ENCODE measurements around the gene LRRC37B.
"Not testable (repeated sequence)": the region's sequence is repeated elsewhere in the genome, so short reads cannot be mapped to it uniquely, and the experiment has no call there.

Gene LRRC37B

GRCh38 chr17:32019228-32019627, 12.0 kb downstream of the LRRC37B start:
- POLR2A ChIA-PET, result interaction anchor here (0.6 kb wide), 1 partner anchor 120 kb away, joined by 3 read pairs; no protein-coding TSS in a partner anchor
- DNase-seq (ENCODE audit: extremely low spot score), result no peak
- TF ChIP-seq FOXA1 (IDR thresholded peaks at IDR 0.05) (no peak), FOXK2 (IDR thresholded peaks at IDR 0.05) (no peak), ARNT (IDR thresholded peaks at IDR 0.05) (no peak), ZNF384 (IDR thresholded peaks at IDR 0.05) (no peak), SUZ12 (IDR thresholded peaks at IDR 0.05) (no peak), NFRKB (IDR thresholded peaks at IDR 0.05) (no peak), SP1 (IDR thresholded peaks at IDR 0.05) (no peak), CTBP1 (IDR thresholded peaks at IDR 0.05; ENCODE audit: borderline replicate concordance) (no peak), HDGF (IDR thresholded peaks at IDR 0.05; ENCODE audit: borderline replicate concordance) (no peak), BHLHE40 (IDR thresholded peaks at IDR 0.05; ENCODE audit: borderline replicate concordance) (no peak), LEF1 (IDR thresholded peaks at IDR 0.05; ENCODE audit: borderline replicate concordance) (no peak), PKNOX1 (IDR thresholded peaks at IDR 0.05) (no peak), ELF4 (IDR thresholded peaks at IDR 0.05) (no peak), TARDBP (IDR thresholded peaks at IDR 0.05) (no peak), FOXM1 (IDR thresholded peaks at IDR 0.05; ENCODE audit: borderline replicate concordance) (no peak)
- CTCF ChIA-PET, result no interaction called here

GRCh38 chr17:32020943-32021614, 13.9 kb downstream of the LRRC37B start:
- ChIA-PET POLR2A (no interaction called here), CTCF (no interaction called here)
- no peak for DNase-seq (ENCODE audit: extremely low spot score)
- TF ChIP-seq ELF4 (IDR thresholded peaks at IDR 0.05), result no peak
- no peak for TF ChIP-seq FOXA1 (IDR thresholded peaks at IDR 0.05)
- no peak for TF ChIP-seq BHLHE40 (IDR thresholded peaks at IDR 0.05; ENCODE audit: borderline replicate concordance)
- TF ChIP-seq SUZ12 (IDR thresholded peaks at IDR 0.05), result no peak
- TF ChIP-seq SP1 (IDR thresholded peaks at IDR 0.05), result no peak
- no peak for TF ChIP-seq LEF1 (IDR thresholded peaks at IDR 0.05; ENCODE audit: borderline replicate concordance)
- TF ChIP-seq ZNF384 (IDR thresholded peaks at IDR 0.05), result no peak
- no peak for TF ChIP-seq TARDBP (IDR thresholded peaks at IDR 0.05)
- TF ChIP-seq CTBP1 (IDR thresholded peaks at IDR 0.05; ENCODE audit: borderline replicate concordance), result no peak
- no peak for TF ChIP-seq FOXM1 (IDR thresholded peaks at IDR 0.05; ENCODE audit: borderline replicate concordance)
- no peak for TF ChIP-seq ARNT (IDR thresholded peaks at IDR 0.05)
- no peak for TF ChIP-seq FOXK2 (IDR thresholded peaks at IDR 0.05)
- no peak for TF ChIP-seq PKNOX1 (IDR thresholded peaks at IDR 0.05)
- TF ChIP-seq HDGF (IDR thresholded peaks at IDR 0.05; ENCODE audit: borderline replicate concordance), result no peak

GRCh38 chr17:32021615-32021955, 14.4 kb downstream of the LRRC37B start:
- POLR2A ChIA-PET, result no interaction called here
- CTCF ChIA-PET, result no interaction called here
- TF ChIP-seq TARDBP (IDR thresholded peaks at IDR 0.05), result no peak
- TF ChIP-seq HDGF (IDR thresholded peaks at IDR 0.05; ENCODE audit: borderline replicate concordance), result no peak
- no peak for TF ChIP-seq NFRKB (IDR thresholded peaks at IDR 0.05)
- TF ChIP-seq SP1 (IDR thresholded peaks at IDR 0.05), result no peak
- no peak for TF ChIP-seq FOXA1 (IDR thresholded peaks at IDR 0.05)
- no peak for TF ChIP-seq PKNOX1 (IDR thresholded peaks at IDR 0.05)
- no peak for TF ChIP-seq L3MBTL2 (conservative IDR thresholded peaks at IDR 0.05)
- no peak for TF ChIP-seq LEF1 (IDR thresholded peaks at IDR 0.05; ENCODE audit: borderline replicate concordance)
- no peak for TF ChIP-seq ARNT (IDR thresholded peaks at IDR 0.05)
- TF ChIP-seq ELF4 (IDR thresholded peaks at IDR 0.05), result no peak
- TF ChIP-seq CTBP1 (IDR thresholded peaks at IDR 0.05; ENCODE audit: borderline replicate concordance), result no peak
- no peak for TF ChIP-seq FOXK2 (IDR thresholded peaks at IDR 0.05)
- TF ChIP-seq ZNF384 (IDR thresholded peaks at IDR 0.05), result no peak
- TF ChIP-seq BHLHE40 (IDR thresholded peaks at IDR 0.05; ENCODE audit: borderline replicate concordance), result no peak
- TF ChIP-seq SUZ12 (IDR thresholded peaks at IDR 0.05), result no peak
- TF ChIP-seq FOXM1 (IDR thresholded peaks at IDR 0.05; ENCODE audit: borderline replicate concordance), result no peak
- DNase-seq (ENCODE audit: extremely low spot score), result no peak

DNA sequence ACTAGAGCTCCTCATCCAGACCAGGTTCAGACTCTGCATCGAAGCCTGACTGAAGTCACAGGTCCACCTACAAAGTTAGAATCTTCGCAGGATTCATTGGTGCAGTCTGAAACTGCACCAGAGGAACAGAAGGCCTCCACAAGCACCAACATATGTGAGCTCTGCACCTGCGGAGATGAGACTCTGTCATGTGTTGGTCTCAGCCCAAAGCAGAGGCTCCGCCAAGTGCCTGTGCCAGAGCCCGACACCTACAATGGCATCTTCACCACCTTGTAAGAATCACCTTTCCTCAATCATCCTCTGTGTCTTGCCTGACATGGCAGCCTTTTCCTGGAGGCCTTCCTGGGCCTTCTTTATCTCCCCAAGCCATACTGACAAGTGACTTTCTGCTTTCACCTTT, 15.4 kb downstream of the LRRC37B start:
- POLR2A ChIA-PET; DNase-seq (ENCODE audit: extremely low spot score); CTCF ChIA-PET: not testable (repeated sequence)

GRCh38 chr17:32027271-32027670, 20.1 kb downstream of the LRRC37B start:
- DNase-seq (ENCODE audit: extremely low spot score); POLR2A ChIA-PET; CTCF ChIA-PET: not testable (repeated sequence)
- peak; percentile 78; the same call in 1 of the 2 replicates for TF ChIP-seq TARDBP (IDR thresholded peaks at IDR 0.05)

DNA sequence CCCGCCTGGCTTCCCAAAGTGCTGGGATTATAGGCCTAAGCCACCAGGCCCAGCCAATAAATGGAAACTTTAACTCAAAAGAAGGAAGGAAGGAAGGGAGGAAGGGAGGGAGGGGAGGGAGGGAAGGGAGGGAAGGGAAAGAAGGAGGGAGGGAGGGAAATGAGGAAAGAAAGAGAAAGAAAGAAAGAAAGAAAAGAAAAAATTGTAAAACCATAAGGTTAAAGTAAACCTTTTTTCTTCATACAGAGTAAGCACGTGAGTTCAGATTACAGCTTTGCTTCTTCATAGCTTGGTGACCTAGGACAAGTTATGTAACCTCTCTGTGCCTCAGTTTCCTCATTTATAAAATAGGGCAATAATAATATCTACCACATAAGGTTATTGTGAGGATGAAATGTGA, 26.0 kb downstream of the LRRC37B start:
- DNase-seq (ENCODE audit: extremely low spot score), result no peak
- ChIA-PET POLR2A (no interaction called here), CTCF (no interaction called here)
- TF ChIP-seq ELF4 (IDR thresholded peaks at IDR 0.05), result no peak

- POLR2A ChIA-PET; CTCF ChIA-PET; DNase-seq (ENCODE audit: extremely low spot score): not testable (repeated sequence)
Measured at GRCh38 chr17:32033812-32034211, 26.6 kb downstream of the LRRC37B start.

DNA sequence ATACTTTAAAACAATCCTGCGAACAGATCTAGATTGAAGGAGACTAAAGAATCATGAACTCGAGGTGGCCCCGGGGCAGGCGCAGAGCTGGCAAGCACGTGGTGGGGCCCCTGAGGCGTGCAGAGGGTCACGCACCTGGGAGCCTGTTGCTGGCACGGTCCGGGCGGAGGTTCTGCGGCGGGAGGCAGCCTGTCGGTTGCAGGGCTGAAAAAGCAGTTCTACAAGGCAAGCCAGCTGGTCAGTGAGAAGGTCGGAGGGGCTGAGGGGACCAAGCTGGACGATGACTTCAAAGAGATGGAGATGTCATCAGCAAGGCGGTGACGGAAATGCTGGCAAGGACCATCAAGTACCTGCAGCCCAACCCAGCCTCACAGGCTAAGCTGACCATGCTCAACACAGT, 33.1 kb downstream of the LRRC37B start:
- DNase-seq (ENCODE audit: extremely low spot score); POLR2A ChIA-PET; CTCF ChIA-PET: not testable (repeated sequence)

DNA sequence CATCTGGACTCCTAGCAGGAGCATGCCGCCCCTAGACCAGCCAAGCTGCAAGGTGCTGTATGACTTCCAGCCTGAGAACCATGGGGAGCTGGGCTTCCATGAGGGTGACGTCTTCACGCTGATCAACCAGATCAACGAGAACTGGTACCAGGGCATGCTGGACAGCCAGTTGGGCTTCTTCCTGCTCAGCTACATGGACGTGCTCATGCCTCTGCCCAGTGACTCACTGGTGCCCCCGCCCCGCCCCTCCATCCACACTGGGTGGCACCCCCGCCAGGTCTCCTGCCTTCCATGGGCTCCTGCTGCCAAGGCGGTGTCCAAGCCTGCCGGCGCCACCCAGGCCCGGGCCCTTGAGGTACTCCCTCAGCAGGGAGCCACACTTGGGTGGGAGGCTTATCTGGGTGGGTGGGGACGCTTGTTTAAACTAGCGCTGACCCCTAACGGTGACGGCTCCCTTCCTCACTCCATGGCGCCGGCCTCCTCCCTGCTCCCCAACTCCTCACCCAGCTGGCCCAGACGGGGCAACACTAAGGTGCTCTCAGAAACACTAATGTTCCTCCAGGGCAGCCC, 34.2 kb downstream of the LRRC37B start:
- DNase-seq (ENCODE audit: extremely low spot score); CTCF ChIA-PET; POLR2A ChIA-PET: not testable (repeated sequence)

DNA sequence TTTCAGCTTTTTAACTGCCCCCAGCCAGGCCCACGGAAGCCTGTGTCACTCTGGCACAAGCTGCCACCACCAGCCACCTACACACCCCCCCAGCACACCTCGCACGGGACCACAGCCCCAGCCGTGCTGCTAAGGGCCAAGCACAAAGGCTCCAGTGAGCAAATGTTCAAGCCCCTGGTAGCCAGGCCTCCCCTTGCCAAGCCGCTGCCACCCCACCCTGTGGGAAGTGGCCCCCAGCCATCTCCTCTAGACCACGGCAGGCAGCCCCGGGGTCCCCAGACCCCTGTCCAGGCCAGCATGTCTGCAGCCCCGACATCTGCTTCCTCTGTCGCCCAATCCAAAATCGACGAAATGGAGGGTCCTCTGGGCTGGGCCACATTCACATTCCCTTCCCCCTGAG, 35.1 kb downstream of the LRRC37B start:
- DNase-seq (ENCODE audit: extremely low spot score); POLR2A ChIA-PET; CTCF ChIA-PET: not testable (repeated sequence)

DNA sequence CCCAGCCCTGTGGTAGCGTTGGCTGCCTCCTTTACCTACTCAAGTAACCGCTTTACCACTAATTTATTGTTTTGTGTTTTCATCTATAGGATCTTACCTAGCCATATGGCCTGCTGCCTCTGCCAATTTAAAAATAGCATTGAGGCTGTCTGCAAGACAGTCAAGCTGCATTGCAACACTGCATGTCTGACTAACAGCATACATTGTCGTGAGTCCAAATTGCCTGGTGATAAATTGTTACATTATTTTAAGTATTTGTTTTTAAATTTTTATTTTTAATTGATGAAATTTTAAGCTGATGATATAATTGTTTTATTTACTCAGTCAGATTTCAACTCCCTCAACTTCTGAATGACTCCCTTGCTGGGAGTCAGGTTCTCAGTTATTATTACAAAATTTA, 38.4 kb downstream of the LRRC37B start:
- CTCF ChIA-PET; POLR2A ChIA-PET; DNase-seq (ENCODE audit: extremely low spot score): not testable (repeated sequence)

DNA sequence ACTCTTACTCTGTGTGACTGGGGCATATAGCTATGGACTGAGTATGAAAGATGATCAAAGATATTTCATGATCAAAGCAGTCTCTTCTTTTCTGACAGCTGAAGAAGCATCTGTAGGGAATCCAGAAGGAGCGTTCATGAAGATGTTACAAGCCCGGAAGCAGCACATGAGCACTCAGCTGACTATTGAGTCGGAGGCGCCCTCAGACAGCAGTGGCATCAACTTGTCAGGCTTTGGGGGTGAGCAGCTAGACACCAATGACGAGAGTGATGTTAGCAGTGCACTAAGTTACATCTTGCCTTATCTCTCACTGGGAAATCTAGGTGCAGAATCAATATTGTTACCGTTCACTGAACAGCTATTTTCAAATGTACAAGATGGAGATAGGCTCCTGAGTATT, 40.5 kb downstream of the LRRC37B start:
- CTCF ChIA-PET; POLR2A ChIA-PET; DNase-seq (ENCODE audit: extremely low spot score): not testable (repeated sequence)

Data from HEK293T (cell line).